Activated CD4-positive, CD25-positive, alpha-beta regulatory T cell treated with anti-CD3 and anti-CD28 coated beads, Interleukin-2, amount 50 U/mL, for 24 hours (primary cell): ENCODE measurements around the gene FKBP2.
A peak's percentile ranks its signal among the peaks of the same experiment; 100 is the strongest.

Experiments
- ATAC-seq, 2 donors: fragments of 150-1000 bp; cut with Tn5 transposase; one replicate each; pipeline ENCODE4 v1.10.0; 2021; ENCODE audit warnings: mild to moderate bottlenecking in 1 of 2, moderate library complexity in 1 of 2

Gene FKBP2

GRCh38 chr11:64250415-64251015, 9.6 kb downstream of the FKBP2 start:
- no peak for ATAC-seq

GRCh38 chr11:64251016-64251752, 10.3 kb downstream of the FKBP2 start, which contains the start of gene PLCB3:
PLCB3 (plus strand) TSS chr11:64251530; CDS start chr11:64251650, 120 bp downstream.
- peak; percentile 64 to 65 for ATAC-seq

- no peak for ATAC-seq
Measured at GRCh38 chr11:64251753-64252002, 10.8 kb downstream of the FKBP2 start.

- ATAC-seq, result no peak
Measured at GRCh38 chr11:64252003-64252872, 11.3 kb downstream of the FKBP2 start.

GRCh38 chr11:64253043-64253442, 12.1 kb downstream of the FKBP2 start:
- ATAC-seq, result no peak

- no peak for ATAC-seq
Measured at GRCh38 chr11:64253481-64253880, 12.6 kb downstream of the FKBP2 start.

- no peak for ATAC-seq
Measured at GRCh38 chr11:64254326-64254725, 13.4 kb downstream of the FKBP2 start.

- ATAC-seq, result no peak
Measured at GRCh38 chr11:64255135-64256128, 14.5 kb downstream of the FKBP2 start.

GRCh38 chr11:64256300-64256699, 15.4 kb downstream of the FKBP2 start:
- ATAC-seq, result no peak

- ATAC-seq, result no peak
Measured at GRCh38 chr11:64258356-64258755, 17.5 kb downstream of the FKBP2 start.

- ATAC-seq, result no peak
Measured at GRCh38 chr11:64258946-64259532, 18.1 kb downstream of the FKBP2 start.

GRCh38 chr11:64259533-64260067, 18.7 kb downstream of the FKBP2 start:
- ATAC-seq, result peak; percentile 61 to 69

GRCh38 chr11:64260147-64260708, 19.3 kb downstream of the FKBP2 start:
- ATAC-seq, result no peak

GRCh38 chr11:64261556-64262080, 20.7 kb downstream of the FKBP2 start:
- ATAC-seq, result no peak

GRCh38 chr11:64262271-64263002, 21.5 kb downstream of the FKBP2 start:
- ATAC-seq, result no peak

GRCh38 chr11:64263021-64263946, 22.4 kb downstream of the FKBP2 start:
- no peak for ATAC-seq

GRCh38 chr11:64263947-64264317, 23.0 kb downstream of the FKBP2 start:
- ATAC-seq, result no peak

- no peak for ATAC-seq
Measured at GRCh38 chr11:64264371-64264852, 23.5 kb downstream of the FKBP2 start.
